ENCODE measurements around the gene FNBP1L. TPM values are rescaled to one million over a fixed set of nuclear protein-coding genes. Genes with fewer than 3 reads are reported as not detected.

Gene FNBP1L
- total and polyA plus RNA-seq, 9 of the 15 experiments (the other 6 are each of a cell fraction or from before 2014, with no cell fraction given), result 1.4 to 6.9 (median 5.9) TPM

GRCh38 chr1:93504247-93505033, 56.5 kb downstream of the FNBP1L start (continued):
- TF ChIP-seq SNAPC5 (CRISPR knock-in tag; IDR thresholded peaks at IDR 0.05), result no peak
- no peak for TF ChIP-seq BHLHE40 (IDR thresholded peaks at IDR 0.05; ENCODE audit: low read length)
- no peak; the same call in 1 of the 2 replicates for TF ChIP-seq FOXM1 (IDR thresholded peaks at IDR 0.05; ENCODE audit: low read depth)
- no peak for TF ChIP-seq FOXM1 (CRISPR knock-in tag; IDR thresholded peaks at IDR 0.05; ENCODE audit: low read depth)
- no peak for TF ChIP-seq E2F4 (CRISPR knock-in tag; IDR thresholded peaks at IDR 0.05; ENCODE audit: low read depth)
- TF ChIP-seq RBM17 (IDR thresholded peaks at IDR 0.05; ENCODE audit: borderline replicate concordance, low read depth, low read length), result no peak
- peak; percentile 80 for TF ChIP-seq ZNF316 (IDR thresholded peaks at IDR 0.05)
- no peak for TF ChIP-seq MEIS2 (IDR thresholded peaks at IDR 0.05; ENCODE audit: partially characterized antibody)
- TF ChIP-seq ZNF354B (CRISPR knock-in tag; IDR thresholded peaks at IDR 0.05), result no peak
- no peak for TF ChIP-seq CBX3 (IDR thresholded peaks at IDR 0.05; ENCODE audit: borderline replicate concordance in 1 of 2, low read length in 2 of 2)
- no peak for TF ChIP-seq LCOR (CRISPR knock-in tag; IDR thresholded peaks at IDR 0.05)
- TF ChIP-seq TOE1 (IDR thresholded peaks at IDR 0.05; ENCODE audit: borderline replicate concordance), result 0 out of 2 replicates have a peak, but pooled peaks have one; percentile 22
- no peak for TF ChIP-seq TOE1 (CRISPR knock-in tag; IDR thresholded peaks at IDR 0.05; ENCODE audit: borderline replicate concordance, low read depth)
- TF ChIP-seq PHB (CRISPR knock-in tag; IDR thresholded peaks at IDR 0.05), result no peak
- no peak for TF ChIP-seq POLR2G (IDR thresholded peaks at IDR 0.05; ENCODE audit: low read depth, low read length)
- TF ChIP-seq EHMT2 (IDR thresholded peaks at IDR 0.05), result no peak
- TF ChIP-seq POU5F1 (IDR thresholded peaks at IDR 0.05; ENCODE audit: borderline replicate concordance, low read depth, low read length, partially characterized antibody), result no peak
- no peak for TF ChIP-seq ELK1 (CRISPR knock-in tag; IDR thresholded peaks at IDR 0.05)
- no peak for TF ChIP-seq ZNF507 (tag; conservative IDR thresholded peaks at IDR 0.05)
- peak; percentile 69; the same call in 1 of the 2 replicates for TF ChIP-seq SMARCC2 (IDR thresholded peaks at IDR 0.05; ENCODE audit: low read depth)
- no peak for TF ChIP-seq MED1 (CRISPR knock-in tag; IDR thresholded peaks at IDR 0.05; ENCODE audit: borderline replicate concordance)
- TF ChIP-seq SRSF9 (IDR thresholded peaks at IDR 0.05; ENCODE audit: borderline replicate concordance, low read depth, low read length), result no peak
- peak; percentile 52; the same call in 1 of the 2 replicates for TF ChIP-seq CBX5 (IDR thresholded peaks at IDR 0.05; ENCODE audit: borderline replicate concordance, low read depth)
- TF ChIP-seq HMG20B (CRISPR knock-in tag; IDR thresholded peaks at IDR 0.05), result no peak
- TF ChIP-seq SNRNP70 (optimal IDR thresholded peaks at IDR 0.05; ENCODE audit: low read depth, low read length), result no peak
- TF ChIP-seq HSF4 (CRISPR knock-in tag; IDR thresholded peaks at IDR 0.05; ENCODE audit: borderline replicate concordance), result no peak
- TF ChIP-seq SRSF3 (IDR thresholded peaks at IDR 0.05; ENCODE audit: insufficient read depth, low read length), result no peak
